GM19035 (cell line): ENCODE results near the gene SYNJ2.

ENCODE experiments used
- ATAC-seq: cut with Tn5 transposase; IDR thresholded peaks from one replicate; pipeline ENCODE4 v1.9.1; 2021; ENCODE audit not compliant: unreplicated experiment

Gene SYNJ2

DNA sequence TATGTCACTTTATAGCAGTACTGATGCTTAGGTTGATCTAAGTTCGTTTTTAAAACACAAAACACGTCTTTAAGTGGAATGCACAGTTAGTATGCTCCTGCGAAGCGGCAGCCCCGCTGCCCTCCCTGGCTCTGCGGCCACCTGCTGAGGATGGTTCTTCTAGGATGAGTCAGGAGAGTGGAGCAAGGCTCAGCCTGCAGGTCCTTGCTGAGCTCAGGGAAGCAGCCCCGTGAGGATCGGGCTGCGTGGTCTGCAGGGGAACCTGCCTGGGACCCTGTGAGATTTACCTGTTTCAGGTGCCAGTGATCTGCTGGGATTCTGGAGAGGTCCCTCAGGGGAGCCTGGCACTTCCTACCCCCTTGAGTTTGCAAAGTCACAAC, 57.5 kb downstream of the SYNJ2 start:
- ATAC-seq: no peak

DNA sequence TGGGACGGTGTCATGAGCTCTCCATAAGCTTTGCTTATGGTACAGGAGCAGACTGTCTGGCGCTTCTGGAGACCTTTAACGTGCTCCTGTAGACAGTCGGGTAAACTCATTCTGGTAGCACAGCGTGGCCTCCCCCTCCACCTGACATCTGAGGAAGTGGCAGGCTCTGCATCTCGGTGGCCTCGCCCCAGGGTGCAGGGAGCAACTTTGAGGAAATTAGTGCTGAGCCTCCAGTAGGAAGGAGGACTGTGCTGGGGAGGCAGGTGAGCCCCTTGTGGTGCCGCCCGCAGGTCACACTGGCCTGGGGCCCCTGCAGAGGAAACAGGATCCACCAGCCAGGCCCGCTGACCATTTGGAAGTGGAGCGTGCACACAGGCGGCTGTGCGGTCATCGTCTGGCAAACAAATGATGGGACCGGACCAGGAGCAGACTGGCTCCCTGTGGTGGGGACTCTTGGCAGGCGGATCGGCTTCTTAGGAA, 57.9 kb downstream of the SYNJ2 start:
- no peak for ATAC-seq

DNA sequence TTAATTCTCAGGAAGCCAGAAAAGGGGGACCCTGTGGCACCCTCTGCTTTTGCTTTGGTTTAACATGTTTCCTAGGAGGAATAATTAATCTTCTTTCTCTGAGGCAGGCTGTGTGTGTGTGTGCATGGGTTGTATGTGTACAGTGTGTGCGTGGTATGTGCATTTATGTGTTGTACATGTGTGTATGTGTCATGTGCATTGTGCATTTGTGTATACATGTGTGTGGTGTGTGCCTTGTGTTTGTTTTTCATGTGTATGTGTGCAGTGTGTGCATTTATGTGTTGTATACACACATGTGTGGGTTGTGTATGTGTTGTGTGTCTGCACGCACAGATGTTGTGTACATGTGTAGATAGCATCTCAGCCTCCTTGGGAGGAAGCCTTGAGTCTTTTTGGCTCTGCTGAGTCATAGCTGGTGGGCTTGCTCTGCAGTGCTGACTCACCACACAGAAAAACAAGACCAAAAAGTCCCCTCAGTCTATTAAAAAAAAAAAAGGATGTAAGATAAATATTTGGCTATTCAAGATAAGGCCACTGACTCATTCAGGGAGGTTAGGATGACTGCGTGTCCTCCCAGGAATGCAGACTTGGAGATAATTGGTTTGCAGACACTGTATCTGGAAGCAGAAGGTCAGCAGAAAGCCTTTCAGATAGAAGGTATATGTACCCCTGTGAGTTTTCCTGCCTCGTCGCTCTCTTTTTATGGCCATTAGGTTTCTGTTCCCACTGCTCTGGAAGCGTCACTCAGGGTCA, 58.6 kb downstream of the SYNJ2 start:
- no peak for ATAC-seq

DNA sequence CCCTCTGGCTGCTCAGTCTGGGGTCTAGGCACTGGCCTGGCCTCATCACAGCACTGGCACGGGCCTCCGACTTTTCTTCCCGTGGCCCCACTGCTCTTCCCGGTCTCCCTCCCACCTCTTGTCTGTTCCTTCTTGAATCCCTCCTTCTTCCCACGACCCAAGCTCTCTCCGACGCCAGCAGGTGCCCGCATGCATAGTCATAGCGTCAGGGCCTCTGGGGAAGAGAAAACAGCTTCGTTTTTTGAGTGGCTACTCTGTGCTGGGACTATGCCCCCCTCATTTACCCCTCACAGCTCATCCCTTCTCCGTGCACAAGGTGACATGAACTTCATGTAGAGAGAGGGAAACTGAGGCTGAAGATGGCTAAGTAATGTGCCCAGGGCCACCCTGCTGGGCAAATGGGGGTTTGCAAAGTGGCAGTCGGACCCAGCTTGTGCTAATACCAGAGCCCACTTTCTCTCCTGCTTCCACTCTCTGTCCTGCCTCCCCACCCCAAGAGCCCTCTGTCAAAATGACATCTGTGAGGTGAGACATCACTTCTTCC, 59.2 kb downstream of the SYNJ2 start:
- ATAC-seq: no peak

DNA sequence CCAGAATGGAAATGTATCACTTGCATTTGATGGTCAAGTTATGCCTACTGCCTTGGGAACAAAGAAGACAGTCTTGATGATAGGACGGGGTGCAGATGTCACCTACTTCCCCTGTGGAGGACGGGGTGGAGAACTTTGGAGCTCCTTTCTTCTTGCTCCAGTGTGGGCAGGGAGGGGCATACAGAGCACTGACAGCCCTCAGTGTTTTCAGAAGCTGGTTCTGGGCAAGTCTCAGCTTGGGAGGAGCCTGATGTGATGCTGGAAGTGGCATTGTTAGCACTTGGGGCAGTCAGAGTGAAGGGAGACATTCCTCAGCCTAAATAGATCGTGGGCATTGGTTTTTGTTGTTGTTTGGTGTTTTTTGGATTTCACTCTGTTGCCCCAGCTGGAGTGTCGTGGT, 59.7 kb downstream of the SYNJ2 start:
- no peak for ATAC-seq

DNA sequence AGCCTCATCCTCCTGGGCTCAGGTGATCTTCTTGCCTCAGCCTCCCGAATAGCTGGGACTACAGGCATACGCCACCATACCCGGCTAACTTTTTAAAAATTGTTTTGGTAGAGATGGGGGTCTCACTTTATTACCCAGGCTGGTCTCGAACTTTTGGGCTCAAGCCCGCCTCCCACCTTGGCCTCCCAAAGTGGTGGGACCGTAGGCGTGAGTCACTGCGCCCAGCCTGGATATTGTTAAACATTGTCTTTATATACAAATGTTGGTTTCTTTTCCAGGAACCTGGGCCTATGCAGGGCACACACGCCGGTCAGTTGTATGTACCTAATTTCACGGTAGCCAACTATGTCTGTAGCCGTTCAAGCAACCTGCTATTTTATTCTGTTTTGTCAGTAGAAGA, 60.1 kb downstream of the SYNJ2 start:
- ATAC-seq: no peak

DNA sequence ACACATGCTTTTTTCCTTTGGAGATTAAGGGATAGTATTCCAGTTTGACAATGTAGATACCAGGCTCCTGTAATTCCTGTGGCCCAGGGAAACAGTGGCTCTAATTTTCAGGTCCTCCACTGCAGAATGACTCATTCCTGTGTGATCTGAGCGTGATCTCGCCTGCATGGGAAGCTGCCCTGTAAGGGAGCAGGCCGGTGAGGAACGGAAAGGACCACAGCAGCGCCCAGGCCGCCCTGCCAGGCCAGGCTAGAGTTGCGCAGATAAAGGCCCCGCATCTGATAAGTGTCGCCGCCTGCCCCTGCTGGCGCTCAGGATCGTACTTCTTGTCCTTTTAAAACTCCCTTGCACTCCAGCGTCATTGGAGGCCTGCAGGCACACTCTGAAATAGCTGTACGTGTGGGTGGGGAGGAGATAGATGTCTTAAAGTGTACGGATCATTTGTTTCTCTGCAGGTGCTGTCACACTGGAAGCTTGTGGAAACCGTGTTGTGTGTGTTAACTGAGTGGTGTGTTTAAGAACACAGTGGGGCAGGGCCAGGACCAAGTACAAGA, 60.7 kb downstream of the SYNJ2 start:
- no peak for ATAC-seq

DNA sequence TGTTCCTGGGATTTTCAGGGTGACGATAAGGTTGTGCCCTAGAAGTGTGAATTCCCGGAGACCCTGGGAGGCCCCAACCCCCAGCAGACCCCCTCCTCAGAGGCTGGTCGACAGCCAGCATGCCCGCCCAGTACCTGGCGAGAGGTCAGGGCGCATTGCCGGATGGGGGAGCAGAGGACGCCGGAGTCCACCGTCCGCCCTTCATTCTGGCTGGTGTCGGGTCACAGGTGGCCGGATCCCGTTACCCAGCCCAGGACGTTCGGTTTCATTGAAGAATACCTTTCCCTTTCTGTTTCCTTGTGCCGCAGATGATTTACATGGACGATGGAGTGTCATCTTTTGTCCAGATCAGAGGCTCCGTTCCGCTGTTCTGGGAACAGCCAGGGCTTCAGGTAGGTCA, 61.3 kb downstream of the SYNJ2 start:
- ATAC-seq: no peak

DNA sequence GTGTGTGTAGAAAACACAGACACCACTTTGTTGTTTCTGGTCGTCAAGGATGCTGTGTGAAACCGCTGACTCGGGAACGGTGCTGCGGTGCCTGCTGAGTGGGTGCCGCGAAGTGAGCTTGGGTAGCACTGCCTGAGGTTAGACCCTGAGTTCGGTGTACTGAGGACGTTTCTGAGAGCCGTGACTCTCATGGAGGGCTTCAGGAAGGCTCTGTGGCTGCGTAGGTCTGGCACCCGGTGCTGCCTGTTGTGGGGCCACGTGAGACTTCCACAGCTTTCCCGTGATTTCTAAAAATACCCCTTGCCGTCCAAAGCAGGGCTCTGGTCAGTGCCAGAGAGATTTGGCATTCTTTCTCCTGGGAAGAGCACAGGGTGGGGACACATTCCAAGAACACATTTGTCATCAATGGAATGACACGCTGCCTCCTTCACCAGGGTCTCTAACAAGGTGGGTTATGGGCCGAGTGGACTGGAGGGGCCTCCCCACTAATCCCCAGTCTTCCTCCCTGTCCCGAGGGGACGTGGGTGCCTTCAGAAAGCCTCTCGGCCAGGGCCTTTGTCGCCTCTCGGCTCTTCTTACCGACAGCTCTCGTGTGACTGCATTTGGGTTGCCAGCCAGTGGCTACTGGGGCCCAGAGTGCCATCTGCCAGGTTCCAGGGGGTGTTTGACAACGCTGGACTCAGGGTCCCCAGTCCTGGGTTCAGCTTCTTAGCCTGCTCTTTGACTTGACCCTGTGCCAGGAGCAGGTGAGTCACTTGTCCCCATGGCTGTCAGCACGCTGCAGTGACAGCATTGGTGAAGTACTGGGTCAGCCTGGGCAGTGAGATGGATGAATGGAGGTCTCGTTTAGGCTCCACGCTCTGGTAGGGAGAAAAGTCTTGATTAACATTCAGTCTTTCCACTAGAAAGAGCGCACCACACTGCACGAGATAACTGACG, 62.2 kb downstream of the SYNJ2 start:
- ATAC-seq: no peak

DNA sequence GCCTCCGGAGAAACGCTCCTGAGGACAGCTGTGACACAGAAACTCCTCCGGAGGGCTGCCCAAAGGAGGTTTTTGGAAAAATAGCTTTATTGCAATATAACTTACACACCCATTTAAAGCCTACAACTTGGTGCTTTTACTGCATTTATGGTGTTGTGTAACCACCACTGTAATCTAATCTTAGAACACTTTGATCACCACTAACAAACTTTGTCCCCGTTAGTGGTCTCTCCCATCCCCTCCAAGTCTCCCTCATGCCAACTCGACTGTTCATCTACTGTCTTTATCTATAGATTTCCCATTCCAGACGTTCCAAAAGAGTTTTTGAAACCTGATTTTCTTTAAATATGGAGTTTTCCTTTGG, 62.8 kb downstream of the SYNJ2 start:
- ATAC-seq: no peak

DNA sequence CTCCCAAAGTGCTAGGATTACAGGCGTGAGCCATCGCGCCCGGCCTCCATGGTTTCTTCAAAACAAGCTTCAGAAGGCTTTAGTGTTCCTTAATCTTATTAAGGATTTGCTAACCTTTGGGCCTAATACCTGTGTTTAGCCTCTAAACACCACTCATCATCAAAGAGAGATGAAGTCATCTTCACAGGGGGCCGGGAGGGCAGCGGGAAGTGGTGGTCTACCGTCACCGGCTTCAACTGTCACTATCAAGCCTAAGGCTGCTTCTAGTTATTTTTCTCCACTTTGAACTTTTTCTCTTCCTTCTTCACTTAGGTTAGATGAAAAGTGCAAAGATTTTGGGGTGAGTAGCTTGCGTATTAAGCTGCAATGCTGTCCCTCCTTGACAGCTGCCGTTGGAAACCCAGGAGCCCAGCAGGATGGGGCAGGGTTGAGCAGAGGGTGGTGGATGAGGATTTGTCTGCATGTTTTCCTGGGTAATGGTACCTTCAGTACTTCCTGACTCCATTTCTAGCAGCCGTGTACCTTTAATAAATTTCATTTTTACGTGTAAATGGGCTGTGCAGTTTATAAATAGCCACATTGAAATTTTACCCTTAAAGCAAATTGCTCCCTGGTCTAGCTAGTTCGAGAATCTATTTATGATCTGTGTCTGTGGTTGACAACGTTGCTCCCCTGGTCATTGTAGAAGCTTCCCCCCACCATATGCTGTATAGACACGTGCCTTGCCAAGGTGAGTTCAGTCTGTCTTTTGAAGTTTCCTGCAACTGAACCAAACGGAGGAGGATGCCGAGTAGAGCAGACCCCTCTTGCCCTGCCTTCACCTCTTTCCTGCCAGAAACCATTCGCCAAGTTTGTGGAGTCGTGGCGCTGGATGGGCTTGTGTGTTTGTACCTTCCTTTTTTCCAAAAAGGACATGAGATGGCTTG, 64.8 kb downstream of the SYNJ2 start:
- no peak for ATAC-seq

DNA sequence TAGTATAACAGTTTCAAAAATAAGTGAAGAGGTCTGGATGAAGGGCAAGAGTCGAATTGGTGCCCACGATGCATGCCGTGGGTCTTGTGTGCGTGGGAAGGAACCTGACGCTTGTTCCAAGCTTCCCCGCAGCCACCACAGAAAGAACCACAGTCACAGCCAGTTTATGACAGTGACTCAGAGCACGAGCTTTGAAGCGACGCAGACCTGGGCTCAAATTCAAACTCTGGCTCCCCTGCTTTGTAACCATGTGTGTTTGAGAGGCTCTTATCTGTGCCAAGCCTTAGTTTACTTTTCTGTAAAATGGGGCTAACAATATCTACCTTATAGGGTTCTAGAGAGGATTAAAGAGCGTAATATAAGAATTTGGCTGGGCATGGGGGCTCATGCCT, 65.5 kb downstream of the SYNJ2 start:
- no peak for ATAC-seq

DNA sequence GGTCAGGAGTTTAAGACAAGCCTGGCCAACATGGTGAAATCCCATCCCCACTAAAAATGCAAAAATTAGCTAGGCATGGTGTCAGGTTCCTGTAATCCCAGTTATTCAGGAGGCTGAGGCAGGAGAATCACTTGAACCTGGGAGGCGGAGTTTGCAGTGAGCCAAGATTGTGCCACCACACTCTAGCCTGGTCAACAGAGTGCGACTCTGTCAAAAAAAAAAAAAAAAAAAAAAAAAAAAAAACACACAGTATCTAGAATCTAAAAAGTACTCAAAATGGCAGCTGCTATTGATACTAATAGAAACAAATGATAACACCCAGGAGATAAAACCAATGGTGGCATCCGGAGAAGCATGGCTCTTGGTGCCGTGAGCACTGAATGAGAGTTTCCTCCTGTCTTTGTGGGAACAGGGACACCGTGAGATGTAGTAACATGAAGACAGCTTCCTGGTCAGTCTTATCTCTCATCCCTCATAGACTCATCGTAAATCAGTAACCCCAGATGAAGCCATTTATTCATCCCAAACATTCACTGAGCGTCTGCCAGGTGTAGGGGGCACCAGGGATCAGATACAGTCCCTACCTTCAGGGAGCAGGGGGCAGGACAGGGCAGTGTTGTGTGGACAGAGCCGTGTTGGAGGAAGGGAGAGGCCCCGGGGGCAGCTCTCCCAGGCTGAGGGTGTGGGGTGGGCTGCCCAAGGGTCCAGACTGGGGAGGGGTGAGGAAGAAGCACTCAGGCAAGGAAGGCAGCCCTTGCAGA, 66.1 kb downstream of the SYNJ2 start:
- ATAC-seq: no peak

DNA sequence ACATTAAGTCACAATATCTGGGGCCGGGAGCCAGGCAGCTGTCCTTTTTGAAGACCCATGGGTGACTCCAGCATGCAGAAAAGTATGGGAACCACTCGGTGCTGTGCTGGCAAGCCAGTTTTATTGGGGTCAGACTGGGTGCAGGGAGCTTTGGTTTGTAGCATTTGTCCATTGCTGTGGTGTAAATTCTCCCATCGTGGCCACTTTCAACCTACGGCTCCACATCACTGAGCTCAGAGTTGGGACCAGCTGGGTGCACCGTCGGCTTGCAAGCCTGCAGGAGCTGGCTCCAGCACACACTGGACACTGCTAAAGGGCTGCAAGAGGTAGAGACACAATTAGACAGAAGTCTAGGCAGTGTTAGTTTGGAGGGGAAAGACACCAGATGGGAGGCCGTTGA, 66.9 kb downstream of the SYNJ2 start:
- ATAC-seq: no peak

DNA sequence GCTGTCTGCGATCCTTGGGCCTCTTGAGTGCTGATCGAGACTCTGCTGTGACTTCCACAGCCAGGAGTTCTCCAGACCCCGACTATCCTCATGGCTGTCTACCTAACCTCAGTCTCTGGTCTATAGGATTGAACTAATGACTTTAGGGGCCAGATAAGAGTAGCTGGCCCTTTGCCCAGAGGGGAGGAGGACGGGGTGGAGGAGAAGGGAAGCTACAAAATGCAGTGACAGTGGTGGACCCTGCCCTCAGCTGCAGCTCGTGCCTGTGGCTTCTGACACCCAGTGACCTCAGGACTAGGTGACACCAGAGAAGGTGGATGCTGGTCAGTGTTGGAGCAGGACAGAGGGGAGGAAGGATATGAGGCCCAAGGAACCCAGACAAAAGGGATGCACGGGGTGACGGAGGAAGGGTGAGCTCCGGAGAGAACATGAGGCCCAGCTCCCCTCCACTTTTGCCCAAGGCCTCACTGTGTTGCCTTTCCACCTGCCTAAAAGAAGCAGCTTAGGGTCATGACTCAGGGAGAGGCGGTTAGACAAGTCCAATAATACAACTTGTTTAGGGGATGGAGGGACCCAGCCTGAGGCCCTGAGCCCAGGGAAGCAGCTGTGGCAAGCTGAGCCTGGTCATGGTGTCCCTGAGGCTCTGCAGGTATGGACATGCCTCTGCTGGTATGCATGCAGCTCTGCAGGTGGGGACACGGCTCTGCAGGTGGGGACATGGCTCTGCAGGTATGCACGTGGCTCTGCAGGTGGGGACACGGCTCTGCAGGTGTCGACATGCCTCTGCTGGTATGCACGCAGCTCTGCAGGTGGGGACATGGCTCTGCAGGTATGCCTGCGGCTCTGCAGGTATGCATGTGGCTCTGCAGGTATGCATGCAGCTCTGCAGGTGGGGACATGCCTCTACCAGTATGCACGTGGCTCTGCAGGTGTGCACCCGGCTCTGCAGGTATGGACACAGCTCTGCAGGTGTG, 67.7 kb downstream of the SYNJ2 start:
- ATAC-seq: no peak

DNA sequence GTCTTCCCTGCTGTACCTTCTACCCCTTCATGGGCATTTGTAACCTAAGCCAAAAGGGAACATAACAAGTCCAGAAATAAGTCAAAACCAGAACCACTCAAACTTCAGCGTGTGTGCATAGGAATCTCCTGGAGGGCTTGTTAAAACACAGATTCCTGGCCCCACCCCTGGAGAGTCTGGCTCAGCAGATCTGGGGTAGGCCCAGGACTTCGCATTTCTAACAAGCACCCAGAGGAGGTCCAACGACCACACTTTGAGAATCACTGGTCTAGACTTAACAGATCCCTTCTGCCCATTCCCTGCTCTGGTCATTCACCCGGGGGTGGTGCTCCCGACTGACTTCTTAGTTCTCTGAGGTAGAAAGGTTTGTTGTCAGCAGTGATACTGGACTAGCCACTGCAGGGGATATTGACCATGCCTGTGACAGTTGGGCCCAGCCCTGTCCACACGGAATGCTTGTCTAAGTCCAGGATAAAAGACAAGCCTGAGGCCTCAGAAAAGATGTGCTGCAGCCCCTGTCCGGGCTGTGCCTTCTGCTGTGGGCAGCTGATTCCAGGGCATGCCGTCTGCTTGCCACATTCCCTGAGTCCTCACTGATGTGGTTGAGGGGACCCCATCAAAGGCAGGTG, 68.6 kb downstream of the SYNJ2 start:
- no peak for ATAC-seq

DNA sequence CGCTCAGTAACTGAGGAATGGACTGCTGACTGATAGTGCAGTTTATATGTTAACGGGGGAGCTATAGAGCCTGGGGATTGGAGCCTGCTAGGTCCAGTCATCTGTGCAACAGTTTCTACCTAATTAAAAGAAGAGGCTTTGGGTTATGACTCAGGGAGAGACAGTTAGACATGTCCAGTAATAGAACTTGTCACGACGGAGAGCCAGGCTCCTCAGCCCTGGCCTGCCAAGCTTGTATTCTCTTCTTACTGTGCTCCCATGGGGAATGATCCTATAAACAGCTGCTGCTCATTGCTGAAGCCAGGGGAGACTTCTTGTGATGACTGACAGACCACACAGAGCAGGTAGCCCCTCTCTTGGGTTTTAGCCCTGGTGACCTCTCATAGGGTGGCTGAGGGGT, 69.3 kb downstream of the SYNJ2 start:
- ATAC-seq: no peak

DNA sequence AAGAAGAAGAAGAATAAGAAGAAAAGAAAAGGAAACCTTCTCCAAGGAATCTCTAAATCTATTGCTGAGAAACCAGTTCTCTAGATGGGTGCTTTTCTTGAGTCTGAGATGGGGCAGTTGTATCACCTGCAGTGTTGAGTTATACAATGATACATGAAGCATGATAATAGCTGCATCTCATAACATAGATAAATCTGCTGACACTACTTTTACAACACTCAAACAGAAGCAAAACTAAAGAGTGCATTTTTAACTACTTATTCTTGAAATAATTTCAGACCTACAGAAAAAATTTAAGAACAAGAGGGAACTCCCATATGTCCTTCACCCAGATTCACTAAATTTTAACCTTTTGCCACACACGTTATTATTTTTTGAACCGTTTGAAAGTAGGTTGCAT, 70.3 kb downstream of the SYNJ2 start:
- no peak for ATAC-seq
